ENCODE results near the gene FUT8. TPM values are rescaled to one million over a fixed set of nuclear protein-coding genes. Genes with fewer than 3 reads are reported as not detected.

The FUT8 gene
- total RNA-seq, 1 donor from 2014 or later = 12.9 TPM

DNA sequence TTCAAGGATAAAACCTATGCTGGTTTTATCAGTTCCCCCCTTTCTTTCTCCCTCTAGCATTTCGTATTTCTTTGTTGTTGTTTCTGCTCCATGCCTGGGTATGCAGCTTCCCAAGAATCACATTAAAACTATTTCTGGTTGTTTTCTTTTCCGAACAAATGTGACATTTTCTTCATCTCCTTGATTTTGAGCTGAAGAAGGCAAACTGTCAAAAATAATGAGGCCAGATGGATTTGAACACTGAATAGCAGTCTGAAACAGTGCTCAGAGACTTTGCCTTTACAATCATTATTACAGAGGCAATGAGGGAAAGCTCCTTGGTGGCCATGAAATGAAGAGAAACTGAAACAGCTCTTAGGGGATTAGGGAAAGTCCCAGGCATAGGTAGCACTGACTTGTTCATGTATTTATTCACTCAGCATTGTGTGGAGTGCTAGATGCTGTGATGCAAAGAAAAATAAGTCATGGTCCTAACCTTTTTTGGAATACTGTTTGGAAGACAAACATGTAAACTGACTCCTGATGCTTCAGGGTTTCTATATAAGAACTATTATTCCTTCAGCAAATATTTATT lies 319.5 kb downstream of the FUT8 start:
- H3K27me3 ChIP-seq = no peaks in the 10 kb centered on the region
- no peak overlapping the region for H3K4me3 ChIP-seq
- intact Hi-C loops (cut with DNase I) = no loop called here
- H3K27ac ChIP-seq = no peak overlapping the region
- no peak for TF ChIP-seq CTCF (IDR thresholded peaks at IDR 0.05)
- H3K36me3 ChIP-seq = peaks cover 0 to under 1% of the 10 kb centered on the region in 2 donors
- no peaks in the 10 kb centered on the region for H3K4me1 ChIP-seq
- no peak for DNase-seq (ENCODE audit: low spot score in 2 of 2)
- peaks cover 0 to 8% of the 10 kb centered on the region in 2 donors for H3K9me3 ChIP-seq

GRCh38 chr14:65738339-65738738 lies 325.8 kb downstream of the FUT8 start:
- no peak for TF ChIP-seq CTCF (IDR thresholded peaks at IDR 0.05)
- H3K27me3 ChIP-seq = no peaks in the 10 kb centered on the region
- H3K36me3 ChIP-seq = peaks cover 0 to 10% of the 10 kb centered on the region in 2 donors
- no peaks in the 10 kb centered on the region for H3K9me3 ChIP-seq
- no peak for DNase-seq (ENCODE audit: low spot score in 2 of 2)
- no peak overlapping the region for H3K27ac ChIP-seq
- no peak overlapping the region for H3K4me3 ChIP-seq
- no peaks in the 10 kb centered on the region for H3K4me1 ChIP-seq
- intact Hi-C loops (cut with DNase I) = no loop called here

DNA sequence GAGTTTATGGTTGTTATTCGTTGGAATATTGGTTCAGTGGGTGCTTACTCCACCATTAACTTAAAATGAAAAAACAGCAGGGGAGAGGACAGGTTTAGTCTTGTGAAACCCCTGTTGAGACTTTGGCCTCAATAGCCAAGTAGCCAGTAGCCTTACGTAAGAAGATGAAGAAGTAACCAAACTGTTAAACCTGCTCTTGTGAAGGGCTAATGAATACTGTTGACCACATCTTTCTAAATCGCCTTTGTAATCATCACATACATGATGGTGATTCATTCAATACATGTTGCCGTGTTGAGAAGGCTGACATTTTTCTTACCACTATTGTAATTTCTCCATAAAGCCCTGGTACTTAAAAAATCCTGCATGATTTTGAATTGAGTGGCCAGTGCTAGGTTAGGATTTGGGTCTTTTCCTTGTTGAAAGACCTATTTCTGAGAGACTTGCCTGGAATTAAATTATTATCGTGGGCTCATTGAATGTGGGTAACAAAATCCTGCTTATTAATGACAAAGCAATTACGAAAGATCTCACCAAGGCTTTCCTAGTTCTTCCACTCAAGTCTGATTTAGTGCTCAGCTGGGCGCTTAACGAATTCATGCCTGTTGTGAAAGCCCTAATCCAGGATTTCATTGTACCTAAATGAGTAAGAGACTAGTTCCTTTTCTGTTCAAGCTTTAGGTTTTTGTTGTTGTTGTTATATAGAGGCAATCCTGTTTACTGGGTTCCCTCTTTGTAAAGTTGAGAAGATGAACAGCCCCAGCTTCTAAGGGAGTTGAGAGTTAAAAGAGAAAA lies 333.1 kb downstream of the FUT8 start:
- H3K36me3 ChIP-seq = peaks cover 0 to 10% of the 10 kb centered on the region in 2 donors
- no peaks in the 10 kb centered on the region for H3K9me3 ChIP-seq
- intact Hi-C loops (cut with DNase I) = no loop called here
- no peak overlapping the region for H3K27ac ChIP-seq
- DNase-seq (ENCODE audit: low spot score in 2 of 2) = no peak
- H3K4me3 ChIP-seq = no peak overlapping the region
- H3K27me3 ChIP-seq = no peaks in the 10 kb centered on the region
- no peaks in the 10 kb centered on the region for H3K4me1 ChIP-seq
- TF ChIP-seq CTCF (IDR thresholded peaks at IDR 0.05) = no peak

GRCh38 chr14:65748796-65749195 lies 336.3 kb downstream of the FUT8 start:
- no peak for TF ChIP-seq CTCF (IDR thresholded peaks at IDR 0.05)
- Histone ChIP-seq H3K27ac (no peak overlapping the region), H3K36me3 (no peaks in the 10 kb centered on the region), H3K27me3 (no peaks in the 10 kb centered on the region), H3K4me1 (no peaks in the 10 kb centered on the region), H3K9me3 (no peaks in the 10 kb centered on the region), H3K4me3 (no peak overlapping the region)
- intact Hi-C loops (cut with DNase I) = no loop called here
- DNase-seq (ENCODE audit: low spot score in 2 of 2) = no peak

GRCh38 chr14:65749287-65749686 lies 336.8 kb downstream of the FUT8 start:
- DNase-seq (ENCODE audit: low spot score in 2 of 2) = no peak
- TF ChIP-seq CTCF (IDR thresholded peaks at IDR 0.05) = no peak
- intact Hi-C loops (cut with DNase I) = no loop called here

More at GRCh38 chr14:65749287-65749686, 336.8 kb downstream of the FUT8 start:
- Histone ChIP-seq H3K4me3 (no peak overlapping the region), H3K9me3 (no peaks in the 10 kb centered on the region), H3K36me3 (no peaks in the 10 kb centered on the region), H3K27me3 (no peaks in the 10 kb centered on the region), H3K4me1 (no peaks in the 10 kb centered on the region), H3K27ac (no peak overlapping the region)
